Measurements from ENCODE around the gene TAF3.

Gene TAF3

DNA sequence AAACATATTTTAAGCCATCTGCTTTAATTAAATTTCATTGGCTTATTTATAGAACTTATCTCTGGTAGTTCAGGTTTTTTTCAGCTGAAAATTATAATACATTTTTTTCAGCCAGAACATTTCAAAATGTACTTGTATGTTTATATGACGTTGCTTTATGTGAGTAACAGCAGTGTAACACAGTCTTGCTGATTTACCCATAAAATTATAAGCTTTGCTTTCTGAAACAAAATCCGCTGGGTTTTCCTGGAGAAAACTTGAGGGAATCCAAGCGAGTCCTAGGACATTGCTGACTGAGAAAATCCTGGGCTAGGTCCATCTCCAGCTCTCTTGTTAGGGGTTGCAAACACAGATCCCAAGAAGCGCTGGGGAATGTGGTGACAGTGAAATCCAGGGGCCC, 124.0 kb downstream of the TAF3 start:
- no peak for DNase-seq

DNA sequence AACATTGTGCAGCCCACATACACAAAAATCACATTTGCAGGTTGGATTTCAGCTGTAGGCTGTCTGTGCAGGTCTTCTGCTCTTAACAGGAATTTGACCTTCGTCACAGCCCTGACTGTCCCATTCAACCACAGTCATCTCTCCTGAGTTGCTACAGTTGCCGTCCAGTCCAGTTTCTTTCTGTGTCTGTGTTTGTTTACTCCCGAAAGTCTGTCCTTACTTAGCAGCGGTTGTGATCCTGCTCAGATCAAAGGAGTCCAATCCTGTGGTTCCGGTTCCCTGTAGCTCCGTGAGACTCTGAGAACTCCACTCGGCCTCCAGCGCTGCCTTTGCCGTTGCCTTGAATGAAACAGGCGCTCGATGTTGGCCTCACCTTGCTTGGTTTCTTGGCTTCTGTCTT, 124.6 kb downstream of the TAF3 start:
- no peak for DNase-seq

DNA sequence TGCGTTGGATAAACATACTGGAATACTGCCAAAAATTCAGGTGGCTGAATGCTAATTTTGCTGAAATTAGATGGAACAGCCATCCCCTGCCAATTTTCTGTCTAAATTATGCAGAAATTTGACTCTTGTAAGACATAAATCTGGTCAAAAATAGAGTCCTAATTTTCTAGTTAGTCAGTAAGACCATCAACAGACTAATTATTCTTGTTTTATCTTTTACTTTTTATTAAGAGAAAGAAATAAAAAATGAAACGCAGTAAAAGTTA, 125.8 kb downstream of the TAF3 start:
- no peak for DNase-seq

DNA sequence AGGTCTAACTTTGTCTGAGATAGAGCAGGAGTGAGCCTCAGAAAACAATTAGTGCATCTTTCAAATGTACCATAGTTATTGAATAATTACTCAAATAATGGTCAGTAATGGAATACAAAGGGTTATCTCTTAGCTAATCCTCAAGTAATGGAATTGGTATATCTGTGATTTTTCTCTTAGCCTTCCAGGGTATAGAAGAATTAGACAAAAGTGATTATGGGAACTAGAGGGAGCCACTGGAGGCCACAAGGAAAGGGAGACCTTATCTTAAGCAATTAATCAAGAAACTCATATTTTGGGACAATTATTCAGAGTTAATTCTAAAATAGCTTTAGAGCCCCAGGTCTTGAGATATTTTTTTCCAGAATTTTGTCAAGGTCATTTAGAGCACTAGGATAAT, 126.2 kb downstream of the TAF3 start:
- DNase-seq: no peak

DNA sequence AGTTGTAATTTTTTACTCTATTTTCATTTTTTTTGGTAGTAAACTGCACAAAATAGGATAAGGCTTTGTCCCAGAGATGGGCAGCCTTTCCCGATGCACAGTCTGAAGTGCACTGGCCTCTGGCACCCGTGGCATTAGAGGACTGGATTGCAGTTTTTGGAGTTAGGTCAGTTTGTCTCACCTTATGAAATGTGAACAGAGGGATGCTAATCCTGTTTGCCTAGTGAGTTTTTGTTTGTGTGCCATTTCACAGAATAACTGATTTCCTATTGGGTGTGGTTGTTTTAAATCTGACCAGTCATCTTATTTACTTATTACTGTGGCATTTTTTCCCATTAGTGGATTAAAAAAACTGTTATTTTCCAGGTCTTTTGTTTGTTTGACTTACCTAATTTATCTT, 126.7 kb downstream of the TAF3 start:
- DNase-seq: no peak

DNA sequence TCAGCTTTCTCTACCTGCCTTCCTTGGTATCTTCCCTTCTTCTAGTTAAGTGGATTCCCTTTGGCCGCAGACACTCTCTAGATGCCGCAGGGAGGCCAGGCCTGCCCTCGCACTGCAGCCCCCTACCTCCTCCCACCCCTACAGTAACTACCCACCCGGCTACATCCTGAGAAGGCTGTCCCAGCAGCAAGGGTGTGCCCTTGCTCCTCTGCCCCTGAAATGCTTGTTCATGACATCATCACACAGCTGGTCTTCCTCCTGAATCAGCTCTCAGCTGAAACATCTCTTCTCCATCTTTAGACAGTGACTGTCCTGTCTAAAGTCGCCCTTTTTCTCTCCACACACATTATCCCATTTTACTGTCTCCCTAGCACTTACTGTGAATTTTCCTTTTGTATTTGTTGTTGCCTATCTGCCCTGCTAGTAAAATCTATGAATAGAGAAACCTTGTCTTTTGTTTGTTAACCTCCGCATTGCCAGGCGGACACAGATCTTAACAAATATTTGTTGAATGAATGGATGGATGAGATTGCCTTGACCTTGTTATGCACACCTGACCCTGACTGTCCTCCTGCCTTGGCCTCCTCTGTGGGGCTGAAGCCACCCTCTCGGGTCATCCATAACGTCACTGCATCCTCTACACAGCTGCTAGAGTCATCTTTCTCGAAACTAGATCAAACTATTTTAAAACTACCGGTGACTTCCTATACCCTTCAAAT, 127.3 kb downstream of the TAF3 start:
- DNase-seq: no peak

GRCh38 chr10:7948371-7949000, 130.2 kb downstream of the TAF3 start:
- no peak for DNase-seq

- no peak for DNase-seq
Observed at GRCh38 chr10:7950981-7951847, 132.9 kb downstream of the TAF3 start.

DNA sequence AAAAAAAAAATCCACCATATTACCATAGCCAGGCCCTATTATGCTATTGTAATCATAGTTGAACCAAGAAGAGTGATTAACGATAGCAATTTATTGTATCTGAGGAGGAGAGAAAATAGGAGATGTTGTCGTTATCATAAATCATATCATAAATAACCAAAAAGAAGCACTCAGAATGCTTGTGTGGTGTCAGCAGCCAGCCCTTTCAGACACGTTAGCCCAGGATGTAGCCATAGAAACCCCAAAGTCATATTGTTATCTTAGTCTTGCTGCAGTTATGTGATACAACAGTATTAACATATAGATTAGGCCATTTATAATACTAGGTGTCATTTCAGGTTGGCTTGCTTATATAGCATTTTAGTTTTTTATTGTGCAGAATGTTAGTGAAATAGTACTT, 134.0 kb downstream of the TAF3 start:
- no peak for DNase-seq

GRCh38 chr10:7953447-7953846, 135.1 kb downstream of the TAF3 start:
- no peak for DNase-seq

- DNase-seq: no peak
Observed at GRCh38 chr10:7955446-7955845, 137.1 kb downstream of the TAF3 start.

DNA sequence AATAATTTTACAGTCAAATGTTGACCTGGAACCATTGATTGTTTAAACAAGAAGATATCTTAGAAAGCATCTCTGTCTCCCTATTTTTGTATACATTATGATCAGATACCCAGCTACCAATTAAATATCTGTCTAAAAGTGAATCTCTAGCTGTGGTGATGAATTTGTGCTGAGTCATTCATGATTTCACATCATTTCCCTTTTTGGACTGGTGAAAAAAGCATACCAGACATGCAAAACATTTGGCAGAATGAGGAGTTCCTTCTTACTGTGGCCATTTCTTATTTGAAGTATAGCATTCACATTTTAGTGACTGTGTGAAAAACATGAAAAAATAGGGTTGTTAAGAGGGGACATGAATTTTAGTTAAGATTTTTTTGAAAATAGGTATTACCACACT, 138.2 kb downstream of the TAF3 start:
- DNase-seq: no peak

DNA sequence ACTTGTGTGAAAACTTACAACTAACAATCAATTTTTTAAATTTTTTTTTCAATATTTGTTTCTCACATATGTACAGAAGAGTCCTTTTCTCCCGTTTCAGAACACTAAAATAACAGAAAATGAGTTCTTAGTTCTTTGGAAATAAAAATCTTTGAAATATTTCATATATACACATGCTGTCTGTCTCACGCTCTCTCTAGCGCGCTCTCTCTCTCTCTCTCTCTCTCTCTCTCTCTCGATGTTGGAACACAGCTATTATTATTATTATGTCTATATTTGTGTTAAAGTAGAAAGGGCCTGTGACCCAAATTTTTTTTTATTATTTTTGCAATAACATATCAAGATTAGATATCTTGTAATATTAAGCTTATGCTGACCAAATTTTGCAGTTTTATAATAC, 139.3 kb downstream of the TAF3 start:
- DNase-seq: no peak

DNA sequence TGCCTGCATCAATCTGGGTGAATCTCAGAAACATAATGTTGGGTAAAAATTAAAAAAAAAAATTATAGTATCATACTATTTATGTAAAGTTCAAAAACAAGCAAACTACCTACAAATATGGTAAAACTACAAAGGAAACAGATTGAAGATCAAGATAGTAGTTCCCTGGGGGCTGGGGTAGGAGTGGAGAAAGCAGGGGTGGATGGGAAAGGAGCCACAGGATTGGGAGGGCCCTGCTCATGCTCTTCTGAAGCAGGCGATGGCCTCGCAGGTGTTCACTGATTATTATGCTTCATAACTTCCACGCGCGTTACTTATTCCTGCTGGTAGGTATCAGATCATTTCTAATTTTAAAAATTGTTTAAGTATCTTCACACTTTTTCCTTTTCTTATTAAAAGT, 140.1 kb downstream of the TAF3 start:
- DNase-seq: no peak

GRCh38 chr10:7960108-7960507, 141.8 kb downstream of the TAF3 start:
- DNase-seq: no peak

DNA sequence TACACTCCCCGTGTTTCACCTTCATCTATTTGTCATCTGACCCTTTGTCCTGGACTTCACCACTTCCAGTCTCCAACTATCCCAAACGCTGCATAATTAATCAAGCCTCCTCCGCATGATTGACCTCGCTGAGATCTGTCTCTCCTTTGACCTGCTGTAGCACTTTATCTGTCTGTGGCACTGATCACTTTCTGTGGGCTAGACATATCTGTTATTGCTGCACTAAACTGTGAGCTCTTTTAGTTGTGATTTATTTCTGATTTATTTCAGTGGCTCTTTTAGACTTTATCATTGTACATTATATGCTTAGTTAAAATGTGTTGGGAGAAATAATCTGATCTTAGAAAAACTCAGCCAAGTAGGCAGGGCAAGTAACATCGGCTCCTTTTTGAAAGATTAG, 144.3 kb downstream of the TAF3 start:
- DNase-seq: no peak

DNA sequence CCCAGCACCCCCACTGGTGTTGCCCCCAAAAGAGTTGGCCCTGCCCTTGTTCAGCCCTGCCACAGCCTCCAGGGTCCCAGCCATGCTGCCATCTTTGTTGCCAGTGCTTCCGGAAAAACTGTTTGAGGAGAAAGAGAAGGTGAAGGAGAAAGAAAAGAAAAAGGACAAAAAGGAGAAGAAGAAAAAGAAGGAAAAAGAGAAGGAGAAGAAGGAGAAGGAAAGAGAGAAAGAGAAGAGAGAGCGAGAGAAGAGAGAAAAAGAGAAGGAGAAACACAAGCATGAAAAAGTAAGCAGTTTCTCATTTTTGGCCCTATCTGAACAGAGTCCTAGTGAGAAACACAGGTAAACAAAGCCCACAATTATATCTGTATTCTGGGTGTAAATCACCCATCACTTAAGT, 147.2 kb downstream of the TAF3 start:
- DNase-seq: no peak

DNA sequence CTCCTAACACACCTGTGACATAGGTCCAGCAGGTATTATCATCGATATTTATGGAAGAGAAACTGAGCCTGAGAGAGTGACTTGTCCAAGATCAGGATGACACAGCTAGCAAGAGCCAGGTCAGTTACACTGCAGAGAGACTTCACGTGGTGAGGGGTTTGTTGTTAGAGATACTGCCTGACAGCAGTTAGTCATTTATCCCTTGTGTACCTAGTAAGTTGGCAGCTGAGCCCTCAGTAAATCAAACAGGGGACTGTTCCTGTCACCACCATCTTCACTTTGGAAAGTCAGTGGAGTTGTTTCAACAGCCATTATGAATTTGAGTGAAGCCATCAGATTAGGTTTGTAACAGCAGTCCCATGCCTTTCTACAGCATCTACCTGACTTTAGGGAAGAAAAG, 148.7 kb downstream of the TAF3 start:
- DNase-seq: no peak

GRCh38 chr10:7968510-7969112, 150.3 kb downstream of the TAF3 start:
- no peak for DNase-seq

DNA sequence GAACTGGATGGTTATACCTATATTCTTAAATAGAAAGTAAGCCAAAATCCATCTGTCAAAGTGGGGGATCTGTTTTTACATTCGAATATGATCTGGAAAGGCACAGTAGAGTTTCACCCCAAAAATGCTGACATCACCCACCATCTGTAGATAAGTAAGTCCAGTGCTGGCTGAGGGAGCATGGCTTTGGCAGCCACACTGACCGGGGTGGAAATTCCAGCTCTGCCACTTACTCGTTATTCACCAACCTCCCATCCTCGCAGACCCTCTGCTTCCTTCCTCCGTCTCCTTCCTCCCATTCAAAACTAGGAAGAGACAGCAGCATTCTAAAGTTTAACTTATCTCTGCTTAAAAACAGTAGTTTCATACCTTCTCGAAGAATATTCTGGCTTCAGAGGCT, 151.3 kb downstream of the TAF3 start:
- DNase-seq: no peak

DNA sequence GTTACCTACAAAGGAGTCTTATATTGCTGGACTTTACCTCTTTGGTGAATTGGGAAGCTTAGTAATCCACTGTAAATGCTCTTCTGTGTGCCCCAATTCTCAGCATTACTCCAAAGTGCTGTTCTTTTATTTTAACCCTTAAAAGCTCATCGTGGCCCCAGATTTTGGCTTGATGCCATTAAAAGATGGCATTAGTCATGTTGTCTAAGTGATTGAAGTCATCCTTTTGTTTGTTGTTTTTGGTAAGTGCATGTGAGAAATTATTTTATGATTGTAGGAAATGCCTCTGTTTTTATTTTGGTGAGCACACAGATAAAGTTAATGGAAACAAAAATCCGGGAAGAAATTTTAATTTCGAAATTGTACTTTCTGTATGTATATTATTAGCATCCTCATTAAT, 153.6 kb downstream of the TAF3 start:
- DNase-seq: no peak

GRCh38 chr10:7972367-7972766, 154.1 kb downstream of the TAF3 start:
- no peak for DNase-seq

DNA sequence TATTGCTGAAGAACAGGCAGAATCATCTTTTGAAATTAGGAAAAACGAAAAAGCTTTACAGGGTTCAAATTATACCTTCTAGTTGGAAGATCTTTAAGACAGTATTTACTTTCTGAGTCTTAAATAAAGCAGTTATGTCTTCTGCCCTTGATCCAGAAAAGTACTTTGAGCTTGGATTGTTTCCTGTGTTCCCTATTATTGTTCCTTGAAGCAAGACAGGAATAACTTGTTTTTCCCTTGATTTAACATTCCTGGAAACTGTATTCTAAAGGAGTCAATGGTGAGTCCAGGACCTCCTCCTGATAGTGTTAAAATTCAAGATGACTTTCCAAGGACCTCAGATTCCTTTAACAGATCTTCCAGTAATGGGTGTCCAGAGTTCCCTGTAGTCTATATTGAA, 161.9 kb downstream of the TAF3 start:
- no peak for DNase-seq

- no peak for DNase-seq
Observed at GRCh38 chr10:7982727-7983126, 164.4 kb downstream of the TAF3 start.
